Ishikawa (cell line): ENCODE data around the gene KPNA6.

ENCODE experiments used
- EP300 ChIP-seq: IDR thresholded peaks from 2 replicates; pipeline ENCODE4 v1.6.1; 2012; ENCODE audit warnings: borderline replicate concordance
- FOXM1 ChIP-seq: IDR thresholded peaks from 2 replicates; pipeline ENCODE4 v1.6.1; 2012; ENCODE audit warnings: low read depth, borderline replicate concordance
- RAD21 ChIP-seq: IDR thresholded peaks from 2 replicates; pipeline ENCODE4 v1.6.1; 2012; ENCODE audit warnings: low read depth
- REST ChIP-seq: IDR thresholded peaks from 2 replicates; pipeline ENCODE4 v1.6.1; 2012; ENCODE audit warnings: low read depth, mild to moderate bottlenecking
- TAF1 ChIP-seq: IDR thresholded peaks from 2 replicates; pipeline ENCODE4 v1.6.1; 2012; ENCODE audit warnings: low read depth, mild to moderate bottlenecking
- TEAD4 ChIP-seq: IDR thresholded peaks from 2 replicates; pipeline ENCODE4 v1.6.1; 2012
- YY1 ChIP-seq: IDR thresholded peaks from 2 replicates; pipeline ENCODE4 v1.6.1; 2012; ENCODE audit warnings: low read depth
- ZBTB7A ChIP-seq: IDR thresholded peaks from 2 replicates; pipeline ENCODE4 v1.6.1; 2012; ENCODE audit warnings: low read depth
- TF ChIP-seq, protein P1 (sequence below): IDR thresholded peaks from 2 replicates; pipeline ENCODE4 v1.6.1; 2012

GRCh38 chr1:32163405-32163804 is 55.5 kb downstream of the KPNA6 start:
- no peak for TF ChIP-seq RAD21
- TF ChIP-seq REST, result no peak
- no peak for TF ChIP-seq EP300
- TF ChIP-seq TAF1, result no peak
- TF ChIP-seq FOXM1, result no peak
- TF ChIP-seq YY1, result no peak
- TF ChIP-seq, protein P1, sequence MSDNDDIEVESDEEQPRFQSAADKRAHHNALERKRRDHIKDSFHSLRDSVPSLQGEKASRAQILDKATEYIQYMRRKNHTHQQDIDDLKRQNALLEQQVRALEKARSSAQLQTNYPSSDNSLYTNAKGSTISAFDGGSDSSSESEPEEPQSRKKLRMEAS, result no peak
- TF ChIP-seq TEAD4, result no peak
- no peak for TF ChIP-seq ZBTB7A
